HG03571 (cell line): ENCODE data around the gene GREM1.

Experiments
- ATAC-seq: cut with Tn5 transposase; IDR thresholded peaks from one replicate; pipeline ENCODE4 v1.9.1; 2021; ENCODE audit not compliant: unreplicated experiment

The GREM1 gene

DNA sequence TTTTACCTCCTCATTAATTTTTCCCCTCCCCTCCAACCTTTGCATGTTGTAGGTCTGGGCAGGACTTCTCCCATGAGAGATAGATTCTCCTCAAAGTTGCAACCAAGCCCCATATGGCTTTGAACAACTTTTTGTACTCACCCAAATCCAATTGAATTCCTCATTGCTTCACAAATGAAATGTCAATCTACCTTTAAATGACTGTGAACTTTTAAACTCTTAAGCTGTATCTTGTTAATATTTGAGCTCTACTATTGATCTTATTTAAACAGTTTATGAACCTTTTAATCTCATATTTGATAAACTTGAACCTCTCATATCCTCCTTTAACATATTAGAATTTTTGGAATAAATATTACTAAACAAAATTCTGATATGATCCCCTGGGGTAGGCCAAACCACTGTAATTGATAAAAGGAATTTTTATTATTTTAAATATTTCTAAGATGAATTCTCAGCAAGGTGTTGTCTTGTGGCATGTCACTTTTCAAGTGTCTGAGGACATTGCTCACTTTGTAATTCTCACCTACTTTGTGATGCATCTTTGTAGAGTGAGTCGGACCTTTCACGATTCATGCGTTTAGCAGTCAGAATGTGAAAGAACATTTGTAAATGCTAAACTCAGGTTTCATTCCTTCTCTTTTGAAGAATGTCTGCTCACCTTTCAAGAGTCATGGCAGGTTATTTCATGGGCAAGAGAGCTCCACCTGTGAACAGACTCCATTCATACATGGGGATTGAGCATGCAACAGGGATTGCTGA, 23.4 kb upstream of the GREM1 start:
- no peak for ATAC-seq

DNA sequence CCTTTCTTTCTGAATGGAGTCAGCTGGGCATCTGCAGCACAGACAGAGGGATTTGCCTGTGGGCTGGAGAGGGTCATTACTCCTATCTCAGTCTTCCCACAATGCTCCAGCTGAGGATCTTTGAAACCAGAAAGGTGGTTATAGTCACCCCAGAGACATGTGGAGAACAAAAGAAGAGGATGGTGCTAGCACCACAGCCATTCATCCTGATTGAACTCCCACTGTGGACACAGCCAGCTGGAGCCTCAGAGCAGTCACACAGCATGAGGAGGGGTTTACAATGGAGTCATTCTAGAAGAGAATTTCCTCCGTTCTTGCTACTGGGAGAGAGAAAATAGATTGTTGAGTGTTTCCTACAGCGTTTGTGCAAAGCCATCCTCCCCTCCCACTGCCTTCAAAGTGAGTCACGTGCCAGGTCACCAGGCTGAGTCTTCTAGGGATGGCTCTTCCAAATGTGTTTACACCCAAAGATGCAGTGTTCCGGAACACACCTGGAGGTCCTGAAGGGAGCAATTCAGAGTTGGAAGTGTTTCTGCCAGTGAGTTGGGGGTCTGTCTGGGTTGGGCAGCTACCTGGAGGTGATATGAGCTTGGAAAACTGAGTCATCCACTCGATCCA, 18.9 kb upstream of the GREM1 start:
- ATAC-seq, result no peak

GRCh38 chr15:32700501-32701150, 17.2 kb upstream of the GREM1 start:
- no peak for ATAC-seq

DNA sequence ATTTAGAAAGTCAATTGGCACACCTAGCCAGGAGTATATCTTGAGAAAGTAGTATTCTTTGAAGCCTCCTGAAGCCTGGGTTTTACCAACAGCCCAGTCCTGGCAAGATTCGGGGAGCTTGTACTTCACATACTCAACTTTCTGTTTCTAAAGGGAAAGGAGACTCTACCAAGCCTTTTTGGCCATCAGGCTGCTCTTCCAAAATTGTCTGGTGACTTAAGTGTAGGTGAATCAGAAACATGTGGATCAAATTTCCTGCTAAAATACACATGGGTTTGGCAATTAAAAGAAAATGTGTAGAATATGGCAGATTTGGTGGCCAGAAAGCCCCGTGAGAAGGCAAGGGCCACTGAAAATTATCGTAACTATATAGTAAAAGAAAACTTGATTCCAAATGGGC, 15.9 kb upstream of the GREM1 start:
- ATAC-seq, result no peak

- ATAC-seq, result no peak
These were observed 13.3 kb upstream of the GREM1 start for GRCh38 chr15:32704395-32704981.

- no peak for ATAC-seq
These were observed 12.4 kb upstream of the GREM1 start for GRCh38 chr15:32705446-32705845.

DNA sequence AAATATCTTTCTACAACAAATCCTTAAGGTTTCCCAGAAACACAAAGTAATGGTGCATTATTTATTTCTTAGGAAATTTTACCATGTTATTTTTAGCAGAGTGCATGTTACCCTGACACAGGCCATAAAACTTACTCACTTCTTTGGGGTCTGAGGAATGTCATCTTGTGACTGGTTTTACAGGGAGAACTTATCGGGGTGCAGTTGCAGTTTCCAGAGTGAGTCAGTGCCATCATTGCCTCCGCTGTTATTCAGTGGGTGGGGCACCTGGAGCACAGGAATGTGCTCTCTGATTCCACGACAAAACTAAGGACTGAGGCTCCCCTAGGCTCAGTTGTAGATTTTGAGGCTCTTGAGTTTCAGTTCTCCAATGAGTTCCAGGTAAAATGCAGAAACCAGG, 11.1 kb upstream of the GREM1 start:
- ATAC-seq, result no peak

DNA sequence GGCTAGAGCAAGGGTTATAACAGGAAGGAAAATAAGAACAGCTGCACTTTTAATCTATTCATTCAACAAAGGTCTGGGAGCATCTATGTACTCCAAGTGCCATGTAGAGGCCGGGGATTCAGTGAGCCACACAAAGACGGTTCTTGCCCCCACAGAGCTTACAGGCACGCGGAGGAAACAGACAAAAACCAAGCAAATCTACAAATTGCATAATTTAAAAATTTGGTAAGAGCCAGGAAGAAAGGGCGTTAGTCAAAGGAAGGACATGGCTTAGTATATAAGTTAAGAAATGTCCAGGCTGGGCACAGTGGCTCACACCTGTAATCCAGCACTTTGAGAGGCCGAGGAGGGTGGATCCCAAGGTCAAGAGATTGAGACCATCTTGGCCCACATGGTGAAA, 10.4 kb upstream of the GREM1 start:
- ATAC-seq, result no peak

DNA sequence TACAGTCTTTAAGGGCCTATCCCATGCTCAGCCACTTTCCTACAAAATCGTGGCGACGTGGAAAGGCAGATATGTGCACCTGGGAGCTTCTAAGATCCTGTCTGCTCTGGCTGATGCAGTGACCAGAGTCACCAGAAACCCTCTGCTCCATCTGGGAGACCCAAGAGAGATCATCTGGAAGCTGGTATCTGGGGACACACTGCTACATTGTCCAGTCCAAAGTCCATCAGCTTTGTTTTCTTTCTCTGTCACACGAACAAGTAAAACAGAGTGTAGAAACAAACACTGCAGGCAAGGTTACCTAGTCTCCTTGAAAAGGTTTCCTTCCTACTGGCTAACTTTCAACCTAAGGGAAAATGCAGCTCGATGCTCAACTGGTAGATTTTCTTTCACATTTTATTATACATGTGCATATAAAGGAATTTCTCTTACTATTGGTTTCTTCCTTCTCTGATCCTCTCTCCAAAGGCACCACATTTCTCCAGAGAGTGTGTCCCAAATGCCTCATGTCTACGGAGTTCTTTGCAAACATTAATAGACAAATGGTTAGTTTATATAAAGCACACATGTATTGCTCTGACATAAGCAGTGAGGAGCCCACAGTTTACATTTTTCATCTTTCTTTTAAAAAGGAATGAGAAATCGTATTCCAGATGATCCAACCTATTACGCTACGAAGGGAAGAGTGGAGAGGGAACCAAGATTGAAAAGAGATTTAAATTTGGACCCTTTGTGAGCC, 8.3 kb upstream of the GREM1 start:
- ATAC-seq, result no peak

DNA sequence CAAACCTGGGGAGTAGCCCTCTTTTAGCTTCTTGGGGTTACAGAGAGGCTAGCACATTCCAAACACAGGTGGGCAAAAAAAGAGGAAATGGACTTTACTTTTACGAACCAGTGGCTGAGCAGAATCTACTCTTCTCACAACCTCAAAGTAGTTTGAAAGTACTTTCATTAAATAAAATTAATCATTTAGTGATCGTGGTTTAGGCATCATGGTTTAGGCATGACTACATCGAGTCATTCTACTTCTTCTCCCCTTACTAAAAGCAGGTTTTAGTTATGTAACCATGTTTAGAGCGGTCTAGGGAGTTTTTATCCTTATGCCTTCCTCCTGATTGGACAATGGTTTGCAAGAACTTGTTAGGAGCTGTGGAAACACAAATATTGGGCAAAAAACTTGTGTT, 2.5 kb upstream of the GREM1 start:
- peak; percentile 65 for ATAC-seq

GRCh38 chr15:32716216-32716914, 1.4 kb upstream of the GREM1 start:
- ATAC-seq, result no peak

GRCh38 chr15:32716915-32717425, 834 bp upstream of the GREM1 start:
- ATAC-seq, result no peak

- ATAC-seq, result no peak
These were observed 520 bp downstream of the GREM1 start for GRCh38 chr15:32718227-32718820.

- no peak for ATAC-seq
These were observed 1.3 kb downstream of the GREM1 start for GRCh38 chr15:32718821-32719716.

GRCh38 chr15:32721596-32721995, 3.8 kb downstream of the GREM1 start:
- ATAC-seq, result no peak

GRCh38 chr15:32722136-32722535, 4.3 kb downstream of the GREM1 start:
- ATAC-seq, result no peak

- ATAC-seq, result peak; percentile 89
These were observed 5.6 kb downstream of the GREM1 start for GRCh38 chr15:32723171-32723948.

DNA sequence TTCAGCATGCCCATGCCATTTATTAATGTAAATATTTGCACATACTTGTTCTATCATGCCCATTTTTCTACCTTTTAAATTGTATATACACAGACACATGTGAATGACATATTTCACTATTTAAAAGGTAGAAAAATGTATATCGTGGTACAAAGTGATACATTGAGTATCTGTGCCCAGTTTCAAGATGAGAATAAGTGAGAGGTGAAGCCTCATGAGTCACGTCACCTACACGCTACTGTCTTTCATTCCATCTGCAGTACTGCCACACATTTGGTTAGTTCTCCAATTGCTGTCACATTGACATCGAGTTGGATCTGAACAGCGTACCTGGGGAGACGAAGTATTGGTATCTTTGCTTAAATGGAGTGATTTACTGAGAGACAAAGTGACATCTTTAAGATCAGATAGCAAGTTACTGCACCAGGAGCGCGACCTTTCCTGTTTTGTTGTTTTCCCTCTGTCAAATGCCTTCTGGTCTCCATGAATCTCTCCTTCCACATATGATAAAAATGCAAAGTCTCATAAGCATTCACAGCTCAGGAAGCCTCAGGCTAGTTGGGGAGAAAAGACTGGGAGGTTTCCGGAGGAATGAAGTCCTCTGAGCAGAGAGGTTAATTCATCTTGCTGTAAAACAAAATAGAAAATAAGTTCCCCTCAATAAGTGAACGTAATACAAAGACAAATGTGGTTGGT, 12.0 kb downstream of the GREM1 start:
- no peak for ATAC-seq
